A549 (cell line): ENCODE data around the gene ZSWIM9. TPM values are rescaled to one million over a fixed set of nuclear protein-coding genes. Genes with fewer than 3 reads are reported as not detected.

ENCODE experiments used
- ATAC-seq, 2 experiments: fragments of 200-7000 bp in 1 of 2; fragments of >200 bp in 1 of 2; cut with Nextera tagmentation in 1 of 2; cut with Tn5 transposase in 1 of 2; 3 replicates each; pipeline versions ENCODE4 v1.8.0 to v1.9.1; 2018 to 2020; ENCODE audit warnings: mild to moderate bottlenecking in 1 of 2, moderate library complexity in 1 of 2
- CTCF ChIA-PET: fragments of 300-600 bp; sonication (Branson Sonifier 250); formaldehyde crosslinking; extraction: SDS; loops from one replicate; lab custom pipeline; 2021; ENCODE audit warnings: antibody characterized with exemption, inconsistent platforms; lab: Yijun Ruan, JAX
- POLR2A ChIA-PET: fragments of 350-600 bp; formaldehyde crosslinking; extraction: SDS; loops from one replicate; lab custom pipeline; 2021; ENCODE audit warnings: antibody characterized with exemption, inconsistent platforms; lab: Yijun Ruan, JAX
- DNase-seq, 2 experiments: peaks; one replicate each; pipeline versions ENCODE4 v3.0.0 to v3.0.0-alpha.2; 2011 to 2016; ENCODE audit warnings: low read depth in 1 of 2, low spot score in 1 of 2
- FAIRE-seq: peaks from 2 replicates; lab custom pipeline; 2011; peaks lifted over from hg19 to GRCh38; lab: Jason Lieb, UNC
- H3K27ac ChIP-seq, 2 experiments: fragments of >200 bp; sonication (Bioruptor Twin); formaldehyde crosslinking; 3 replicates each; pipeline ENCODE4 v1.5.1; 2016 to 2017
- H3K4me1 ChIP-seq: fragments of >200 bp; sonication (Bioruptor Twin); formaldehyde crosslinking; 3 replicates; pipeline ENCODE4 v1.6.1; 2016
- H3K4me2 ChIP-seq: fragments of >200 bp; sonication (Bioruptor Twin); formaldehyde crosslinking; 3 replicates; pipeline ENCODE4 v1.6.1; 2016
- H3K4me3 ChIP-seq: fragments of >200 bp; sonication (Bioruptor Twin); formaldehyde crosslinking; 3 replicates; pipeline ENCODE4 v1.5.1; 2016
- H3K9me3 ChIP-seq: fragments of >200 bp; sonication (Bioruptor Twin); formaldehyde crosslinking; 3 replicates; pipeline ENCODE4 v1.6.1; 2016
- ATOH8 ChIP-seq: fragments of 250-450 bp; sonication (Bioruptor Pico); IDR thresholded peaks from 2 replicates; pipeline ENCODE4 v1.5.0; 2020; ENCODE audit warnings: low read depth, mild to moderate bottlenecking, moderate library complexity
- BCL3 ChIP-seq: fragments of >200 bp; sonication (Bioruptor Twin); formaldehyde crosslinking; IDR thresholded peaks from 3 replicates; pipeline ENCODE4 v1.6.1; 2016
- CBX2 ChIP-seq: fragments of 200-600 bp; sonication (generic); IDR thresholded peaks from 2 replicates; pipeline ENCODE4 v1.6.1; 2016; ENCODE audit warnings: low read depth, mild to moderate bottlenecking, borderline replicate concordance
- E2F6 ChIP-seq: IDR thresholded peaks from 2 replicates; pipeline ENCODE4 v1.6.1; 2012; ENCODE audit warnings: low read depth, borderline replicate concordance
- EHF ChIP-seq: fragments of 250-450 bp; sonication (Bioruptor Pico); IDR thresholded peaks from 2 replicates; pipeline ENCODE4 v1.5.0; 2020; ENCODE audit warnings: mild to moderate bottlenecking
- ESRRA ChIP-seq: fragments of 150-350 bp; IDR thresholded peaks from 2 replicates; pipeline ENCODE4 v1.6.1; 2014; ENCODE audit warnings: mild to moderate bottlenecking, low read length, borderline replicate concordance
- FOSL2 ChIP-seq, 2 experiments: fragments of 450-650 bp in 1 of 2; fragments of >200 bp in 1 of 2; sonication (Bioruptor Twin) in 1 of 2; formaldehyde crosslinking; IDR thresholded peaks; 2 replicates each; pipeline versions ENCODE4 v1.5.0 to v1.6.1; 2016 to 2020; ENCODE audit warnings: mild to moderate bottlenecking in 1 of 2, moderate library complexity in 1 of 2
- HOXA7 ChIP-seq: fragments of 250-450 bp; sonication (Bioruptor Pico); IDR thresholded peaks from 2 replicates; pipeline ENCODE4 v1.5.0; 2020; ENCODE audit warnings: mild to moderate bottlenecking, moderate library complexity
- HOXB5 ChIP-seq: fragments of 250-450 bp; sonication (Bioruptor Pico); IDR thresholded peaks from 2 replicates; pipeline ENCODE4 v1.5.0; 2020; ENCODE audit warnings: mild to moderate bottlenecking, moderate library complexity
- JUN ChIP-seq, 2 experiments: fragments of >200 bp; sonication (Bioruptor Twin); formaldehyde crosslinking; IDR thresholded peaks; 2 replicates in 1 of 2; 3 replicates in 1 of 2; pipeline ENCODE4 v1.6.1; 2016 to 2017
- MAFK ChIP-seq: fragments of 450-650 bp; IDR thresholded peaks from 2 replicates; pipeline ENCODE4 v1.6.1; 2014; ENCODE audit not compliant: partially characterized antibody
- MAX ChIP-seq: IDR thresholded peaks from 2 replicates; pipeline ENCODE4 v1.6.1; 2012
- MAZ ChIP-seq: fragments of 150-350 bp; IDR thresholded peaks from 2 replicates; pipeline ENCODE4 v1.6.1; 2014; ENCODE audit warnings: antibody characterized with exemption, low read depth, low read length, borderline replicate concordance
- MYC ChIP-seq: IDR thresholded peaks from 2 replicates; pipeline ENCODE4 v1.6.1; 2012; ENCODE audit warnings: mild to moderate bottlenecking, inconsistent platforms, low read length, improper control_type of control experiment, borderline replicate concordance
- POLR2AphosphoS2 ChIP-seq: conservative IDR thresholded peaks from 2 replicates; pipeline ENCODE4 v1.6.1; 2012; ENCODE audit warnings: low read length, improper control_type of control experiment, inconsistent platforms
- SREBF2 ChIP-seq: fragments of 450-650 bp; IDR thresholded peaks from 2 replicates; pipeline ENCODE4 v1.6.1; 2014; ENCODE audit warnings: mild to moderate bottlenecking, moderate library complexity
- TFCP2L1 ChIP-seq: fragments of 250-450 bp; sonication (Bioruptor Pico); IDR thresholded peaks from 2 replicates; pipeline ENCODE4 v1.5.0; 2021; ENCODE audit warnings: mild to moderate bottlenecking
- ZFP36 ChIP-seq: fragments of 450-650 bp; IDR thresholded peaks from 2 replicates; pipeline ENCODE4 v1.6.1; 2014; ENCODE audit warnings: borderline replicate concordance; ENCODE audit not compliant: partially characterized antibody
- ZSCAN20 ChIP-seq: fragments of 250-450 bp; sonication (Bioruptor Pico); IDR thresholded peaks from 2 replicates; pipeline ENCODE4 v1.8.0; 2022; ENCODE audit warnings: mild to moderate bottlenecking, moderate library complexity
- WGBS: methylation state at CpG from one replicate; pipeline ENCODE4 v1.1.6; 2017; ENCODE audit errors: missing lambda C conversion rate; 5-methylcytosine and 5-hydroxymethylcytosine counted together
- polyA plus RNA-seq, 4 experiments: library from polyadenylated mRNA; depleted of rRNA in 3 of 4; stranded (reverse); fragments of >200 nt; fragmentation: RNase III in 1 of 4; extraction: RNeasy Plus Mini Kit Qiagen cat#74134 plus additional on column Dnase treatment in 1 of 4; gene quantifications; 2 replicates in 3 of 4; 3 replicates in 1 of 4; pipeline ENCODE4 v1.2.3, GENCODE V29; 2011 to 2017

Gene ZSWIM9
- polyA plus RNA-seq, 2 of the 4 experiments (the other 2 are of a cell fraction) = 1.2 to 13.4 TPM

- DNase-seq (no peak), ATAC-seq (no peak), FAIRE-seq (no peak)
- 96% methylated on average over 3 of the region's 3 CpGs for WGBS
- ChIA-PET CTCF (interaction anchor here (1.3 to 3.0 kb wide), 2 partner anchors 24 to 213 kb away, joined by 4 to 15 read pairs; no protein-coding TSS in a partner anchor), POLR2A (no interaction called here)
- no peak overlapping the region for H3K4me3 ChIP-seq
- H3K4me2 ChIP-seq = no peak overlapping the region
- no peak overlapping the region for H3K27ac ChIP-seq
- peaks cover 15% of the 10 kb centered on the region for H3K9me3 ChIP-seq
- TF ChIP-seq MAZ (no peak), CBX2 (no peak), MAX (no peak), TFCP2L1 (CRISPR knock-in tag) (no peak), EHF (no peak), ATOH8 (CRISPR knock-in tag) (no peak), MAFK (no peak), HOXB5 (CRISPR knock-in tag) (no peak), ESRRA (no peak), SREBF2 (no peak), BCL3 (no peak), HOXA7 (CRISPR knock-in tag) (no peak), POLR2AphosphoS2 (no peak), ZFP36 (no peak), ZSCAN20 (no peak)
- peaks cover 7% of the 10 kb centered on the region; the same call in 1 of the 3 replicates for H3K4me1 ChIP-seq
Measured at GRCh38 chr19:48176226-48176625, 5.7 kb downstream of the ZSWIM9 start.

DNA sequence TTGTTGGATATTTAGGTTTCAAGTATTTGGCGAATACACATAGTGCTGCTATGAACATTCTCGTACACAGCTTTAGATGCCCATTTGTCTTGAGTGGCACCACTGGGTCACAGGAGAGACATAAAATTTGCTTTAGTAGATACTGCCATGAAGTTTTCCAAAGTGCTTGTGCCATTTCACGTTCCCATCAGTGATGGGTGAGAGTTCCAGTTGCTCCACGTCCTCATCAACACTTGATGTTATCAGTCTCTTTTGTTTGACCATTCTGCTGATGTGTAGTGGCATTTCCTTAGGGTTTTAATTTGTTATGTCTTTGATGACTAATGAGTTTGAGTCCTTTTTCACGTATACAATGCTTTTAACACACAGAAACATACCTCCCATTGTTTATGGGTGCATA is 11.0 kb downstream of the ZSWIM9 start:
- ChIA-PET POLR2A (no interaction called here), CTCF (no interaction called here)
- Histone ChIP-seq H3K4me3 (no peak overlapping the region), H3K9me3 (peaks cover 29% of the 10 kb centered on the region), H3K4me2 (no peak overlapping the region), H3K27ac (no peak overlapping the region), H3K4me1 (0 out of 3 replicates have a peak, but pooled peaks cover 8% of the 10 kb centered on the region)
- 92% methylated on average over 5 of the region's 5 CpGs for WGBS
- TF ChIP-seq FOSL2 (IDR thresholded peaks at IDR 0.05) = no peak
- no peak for TF ChIP-seq FOSL2 (CRISPR knock-in tag; IDR thresholded peaks at IDR 0.05)
- TF ChIP-seq HOXB5 (CRISPR knock-in tag) = 0 out of 2 replicates have a peak, but pooled peaks have one; percentile 40
- FAIRE-seq = no peak
- ATAC-seq = no peak
- DNase-seq = peak in 1 of 2 experiments; percentile 58

GRCh38 chr19:48182434-48182833 is 12.0 kb downstream of the ZSWIM9 start:
- H3K9me3 ChIP-seq = peaks cover 29% of the 10 kb centered on the region
- FAIRE-seq = no peak
- TF ChIP-seq JUN (IDR thresholded peaks at IDR 0.05) (0 out of 5 replicates have a peak, but pooled peaks of 1 of the 2 experiments have one; percentile 11), SREBF2 (no peak)
- TF ChIP-seq, all 56 proteins: peak for 1
- no peak for DNase-seq
- Histone ChIP-seq H3K27ac (no peak overlapping the region), H3K4me3 (no peak overlapping the region), H3K4me1 (0 out of 3 replicates have a peak, but pooled peaks cover 8% of the 10 kb centered on the region), H3K4me2 (no peak overlapping the region)
- no peak; a peak in 1 of 6 replicates for ATAC-seq
- CTCF ChIA-PET = interaction anchor here (0.7 kb wide), 2 partner anchors 84 to 106 kb away, joined by 3 read pairs; no protein-coding TSS in a partner anchor
- 99% methylated on average over 38 of the region's 38 CpGs for WGBS
- POLR2A ChIA-PET = no interaction called here

- H3K9me3 ChIP-seq = peaks cover 29% of the 10 kb centered on the region
- H3K4me3 ChIP-seq = no peak overlapping the region
- 0 out of 3 replicates have a peak, but pooled peaks cover 8% of the 10 kb centered on the region for H3K4me1 ChIP-seq
- TF ChIP-seq MYC (no peak), E2F6 (0 out of 2 replicates have a peak, but pooled peaks have one; percentile 33)
- H3K27ac ChIP-seq = no peak overlapping the region
- ChIA-PET CTCF (interaction anchor here (0.6 to 1.6 kb wide), 2 partner anchors 12 to 18 kb away, joined by 3 to 4 read pairs; no protein-coding TSS in a partner anchor), POLR2A (no interaction called here)
- WGBS = 94% methylated on average over 9 of the region's 9 CpGs
- DNase-seq (no peak), ATAC-seq (no peak), FAIRE-seq (no peak)
- H3K4me2 ChIP-seq = no peak overlapping the region
Measured at GRCh38 chr19:48183356-48183755, 12.9 kb downstream of the ZSWIM9 start.
